Suprapubic skin (tissue), 4 donors: ENCODE measurements around the gene IL11.

ENCODE experiments used
- CTCF ChIP-seq, 2 donors: fragments of 200-600 bp in 1 of 2; fragments of 450-650 bp in 1 of 2; sonication (generic) in 1 of 2; IDR thresholded peaks; one replicate each; pipeline ENCODE4 v1.5.1; 2016 to 2019; ENCODE audit warnings: antibody characterized with exemption in 2 of 2, mild to moderate bottlenecking in 1 of 2, moderate library complexity in 1 of 2
- EP300 ChIP-seq: sonication (generic); formaldehyde crosslinking; IDR thresholded peaks from one replicate; pipeline ENCODE4 v1.6.1; 2017; ENCODE audit warnings: antibody characterized with exemption
- POLR2AphosphoS5 ChIP-seq, 3 donors: sonication (generic); formaldehyde crosslinking; IDR thresholded peaks; one replicate each; pipeline ENCODE4 v1.6.1; 2017; ENCODE audit warnings: antibody characterized with exemption in 3 of 3

DNA sequence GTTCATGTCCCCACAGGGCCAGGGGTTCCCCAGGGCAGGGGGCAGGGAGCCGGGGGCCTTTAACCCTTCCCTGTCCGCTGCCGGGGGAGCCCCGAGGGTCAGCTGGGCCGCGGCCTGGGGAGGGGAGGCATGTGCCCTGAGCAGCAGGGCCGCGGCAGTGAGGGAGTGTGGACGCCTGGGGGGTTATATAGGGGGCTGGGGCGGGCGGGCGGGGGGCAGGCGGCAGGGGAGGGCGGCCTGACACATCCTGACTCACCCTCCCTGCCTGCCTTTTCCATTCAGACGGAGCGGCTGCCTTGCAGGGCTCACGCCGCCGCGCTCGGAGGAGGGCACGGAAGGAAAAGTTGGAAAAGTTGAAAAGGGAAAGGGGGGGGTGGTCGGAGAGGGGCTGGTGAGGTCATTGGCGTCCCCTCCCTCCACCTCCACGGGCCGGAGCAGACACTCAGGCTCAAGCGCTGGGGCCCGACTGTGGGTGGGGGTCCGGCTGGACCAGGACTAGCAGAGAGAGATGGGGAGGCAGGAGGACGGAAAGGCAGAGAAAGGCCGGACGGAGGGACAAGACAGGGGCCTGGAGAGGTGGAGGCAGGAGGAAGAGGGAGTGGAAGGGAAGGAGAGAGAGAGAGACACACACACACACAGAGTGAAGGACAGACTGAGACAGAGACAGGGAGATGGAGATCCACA is at the start of gene IL11:
- TF ChIP-seq EP300, result no peak
- no peak for TF ChIP-seq POLR2AphosphoS5 (IDR thresholded peaks at IDR 0.05)
- TF ChIP-seq CTCF (IDR thresholded peaks at IDR 0.05), result no peak
